Upper lobe of right lung (tissue), 1 donor: ENCODE results near the gene CASK. TPM values are rescaled to one million over a fixed set of nuclear protein-coding genes. Genes with fewer than 3 reads are reported as not detected.

ENCODE experiments used
- ATAC-seq: fragments of 200-7000 bp; cut with Tn5 transposase; one replicate; pipeline ENCODE4 v1.9.1; 2020; ENCODE audit warnings: mild to moderate bottlenecking, moderate library complexity
- DNase-seq: peaks from one replicate; pipeline ENCODE4 v3.0.0-alpha.2; 2020
- H3K27ac ChIP-seq: fragments of 200-600 bp; one replicate; pipeline ENCODE4 v1.8.0; 2022
- H3K27me3 ChIP-seq: fragments of 200-600 bp; one replicate; pipeline ENCODE4 v1.8.0; 2022; ENCODE audit warnings: mild to moderate bottlenecking
- H3K36me3 ChIP-seq: fragments of 200-600 bp; one replicate; pipeline ENCODE4 v1.8.0; 2022
- H3K4me1 ChIP-seq: fragments of 200-600 bp; one replicate; pipeline ENCODE4 v1.8.0; 2022
- H3K4me3 ChIP-seq: fragments of 200-600 bp; one replicate; pipeline ENCODE4 v1.8.0; 2022; ENCODE audit warnings: mild to moderate bottlenecking
- H3K9me3 ChIP-seq: fragments of 200-600 bp; one replicate; pipeline ENCODE4 v1.8.0; 2022
- intact Hi-C: fragments of 100-400 bp; cut with DNase I; formaldehyde crosslinking; loops from one replicate; pipeline ENCODE4 v1.11.0; 2022
- total RNA-seq: library from RNA; stranded (reverse); fragmentation: NEBNext Ultra II Directional; extraction: Animal tissue kit (Norgen Biotek cat#: 25700); gene quantifications from one replicate; pipeline ENCODE4 v1.2.1, GENCODE V29; 2021
- TF ChIP-seq, protein P1 (sequence below): fragments of 200-600 bp; IDR thresholded peaks from one replicate; pipeline ENCODE4 v1.8.0; 2022; ENCODE audit warnings: antibody characterized with exemption
- donor health status: DM: no; HTN: yes; CAD: no; lungs with severe emphysema.

Gene CASK
- total RNA-seq, 1 donor from 2014 or later, result 60.4 TPM

DNA sequence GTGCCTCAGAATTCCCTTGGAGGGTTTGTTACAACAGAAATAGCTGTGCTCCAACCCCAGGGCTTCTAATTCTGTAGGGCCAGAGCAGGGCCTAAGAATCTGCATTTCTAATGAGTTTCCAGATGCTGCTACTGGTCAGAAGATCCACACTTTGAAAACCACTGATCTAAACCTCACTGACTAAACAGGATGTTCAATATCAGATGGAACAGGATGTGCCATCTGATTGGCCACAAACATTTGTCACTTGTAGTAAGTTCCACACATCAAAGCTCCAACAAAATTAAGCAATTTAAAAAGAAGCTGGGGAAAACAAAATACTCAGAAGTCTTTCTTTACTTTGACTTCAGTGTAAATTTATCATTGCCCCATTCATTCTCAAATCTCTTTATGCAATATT lies 14.3 kb downstream of the CASK start:
- TF ChIP-seq, protein P1, sequence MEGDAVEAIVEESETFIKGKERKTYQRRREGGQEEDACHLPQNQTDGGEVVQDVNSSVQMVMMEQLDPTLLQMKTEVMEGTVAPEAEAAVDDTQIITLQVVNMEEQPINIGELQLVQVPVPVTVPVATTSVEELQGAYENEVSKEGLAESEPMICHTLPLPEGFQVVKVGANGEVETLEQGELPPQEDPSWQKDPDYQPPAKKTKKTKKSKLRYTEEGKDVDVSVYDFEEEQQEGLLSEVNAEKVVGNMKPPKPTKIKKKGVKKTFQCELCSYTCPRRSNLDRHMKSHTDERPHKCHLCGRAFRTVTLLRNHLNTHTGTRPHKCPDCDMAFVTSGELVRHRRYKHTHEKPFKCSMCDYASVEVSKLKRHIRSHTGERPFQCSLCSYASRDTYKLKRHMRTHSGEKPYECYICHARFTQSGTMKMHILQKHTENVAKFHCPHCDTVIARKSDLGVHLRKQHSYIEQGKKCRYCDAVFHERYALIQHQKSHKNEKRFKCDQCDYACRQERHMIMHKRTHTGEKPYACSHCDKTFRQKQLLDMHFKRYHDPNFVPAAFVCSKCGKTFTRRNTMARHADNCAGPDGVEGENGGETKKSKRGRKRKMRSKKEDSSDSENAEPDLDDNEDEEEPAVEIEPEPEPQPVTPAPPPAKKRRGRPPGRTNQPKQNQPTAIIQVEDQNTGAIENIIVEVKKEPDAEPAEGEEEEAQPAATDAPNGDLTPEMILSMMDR, result no peak
- no peak overlapping the region for H3K4me3 ChIP-seq
- ATAC-seq, result no peak

DNA sequence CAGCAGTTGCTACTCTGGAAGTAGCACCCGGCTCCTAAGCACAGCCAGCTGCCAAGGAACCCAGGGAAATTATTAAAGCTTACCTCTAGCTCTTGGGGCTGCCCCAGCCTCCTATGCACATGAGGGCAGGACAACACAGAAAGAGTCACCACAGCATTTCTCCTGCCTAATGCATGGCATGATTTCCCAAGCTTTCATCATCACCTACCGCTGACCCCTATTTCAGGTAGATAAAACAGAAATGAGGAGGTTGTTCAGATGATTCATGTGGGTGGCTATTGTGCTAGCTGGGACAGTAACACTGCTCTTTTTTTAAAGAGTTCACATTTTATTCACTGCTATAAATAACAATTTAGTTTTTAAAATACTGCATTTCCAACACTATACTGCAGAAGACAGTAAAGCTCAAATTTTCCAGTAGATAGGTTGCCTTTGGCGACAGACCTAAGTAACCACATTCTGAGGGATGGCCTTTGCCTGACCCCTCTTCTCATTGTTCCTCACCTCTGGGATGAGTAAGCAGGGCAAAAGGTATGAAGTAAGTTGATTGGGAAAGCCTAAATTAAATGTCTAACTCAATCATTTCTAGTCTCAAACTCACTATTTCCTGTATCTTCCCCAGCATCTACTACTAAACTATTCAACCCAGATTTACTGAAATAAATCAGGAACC lies 16.7 kb downstream of the CASK start:
- Histone ChIP-seq H3K4me3 (no peak overlapping the region), H3K27ac (no peak overlapping the region), H3K4me1 (peaks cover 4% of the 10 kb centered on the region), H3K27me3 (no peaks in the 10 kb centered on the region), H3K36me3 (no peaks in the 10 kb centered on the region), H3K9me3 (no peaks in the 10 kb centered on the region)
- intact Hi-C loops, result no loop called here
- ATAC-seq (no peak), DNase-seq (no peak)
- TF ChIP-seq, protein P1, result no peak

More for the DNA sequence above, 14.3 kb downstream of the CASK start:
- no peaks in the 10 kb centered on the region for H3K27me3 ChIP-seq
- no peaks in the 10 kb centered on the region for H3K9me3 ChIP-seq
- intact Hi-C loops, result no loop called here
- H3K27ac ChIP-seq, result no peak overlapping the region
- DNase-seq, result no peak
- H3K36me3 ChIP-seq, result no peaks in the 10 kb centered on the region
- peaks cover 4% of the 10 kb centered on the region for H3K4me1 ChIP-seq

DNA sequence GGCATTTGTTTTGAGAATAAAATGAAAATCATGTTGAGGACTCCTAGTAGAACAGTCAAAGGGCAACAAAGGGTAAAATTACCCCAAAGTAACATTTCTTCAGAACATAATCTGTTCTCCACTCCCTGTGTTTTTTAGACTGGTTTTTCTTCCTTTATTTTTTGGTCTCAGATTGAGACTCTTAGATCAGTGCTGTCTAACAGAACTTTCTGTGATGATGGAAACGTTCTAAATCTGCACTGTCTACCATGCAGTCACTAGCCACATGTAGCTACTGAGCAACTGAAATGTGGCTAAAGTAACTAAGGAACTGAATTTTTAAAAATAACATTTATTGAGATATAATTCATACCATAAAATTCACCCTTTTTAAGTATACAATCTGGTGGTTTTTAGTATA lies 19.8 kb downstream of the CASK start:
- Histone ChIP-seq H3K27ac (no peak overlapping the region), H3K9me3 (no peaks in the 10 kb centered on the region), H3K27me3 (no peaks in the 10 kb centered on the region), H3K4me3 (no peak overlapping the region), H3K4me1 (peaks cover 4% of the 10 kb centered on the region), H3K36me3 (no peaks in the 10 kb centered on the region)
- intact Hi-C loops, result no loop called here
- TF ChIP-seq, protein P1, result no peak
- ATAC-seq, result no peak
- no peak for DNase-seq

DNA sequence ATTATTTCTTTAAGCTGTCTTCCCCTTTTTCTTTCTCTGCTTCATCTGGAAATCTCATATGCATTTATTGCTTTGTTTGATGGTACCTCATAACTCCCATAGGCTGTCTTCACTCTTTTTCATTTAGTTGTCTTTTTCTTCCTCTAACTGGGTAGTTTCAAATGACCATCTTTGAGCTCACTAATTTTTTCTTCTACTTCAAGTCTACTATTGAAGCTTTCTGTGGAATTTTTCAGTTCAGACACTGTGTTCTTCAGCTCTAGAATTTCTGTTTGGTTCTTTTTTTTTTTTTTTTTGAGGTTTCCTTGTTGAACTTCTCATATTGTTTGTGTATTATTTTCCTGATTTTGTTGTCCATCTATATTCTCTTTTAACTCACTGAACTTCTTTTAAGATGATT lies 23.0 kb downstream of the CASK start:
- Histone ChIP-seq H3K4me1 (no peaks in the 10 kb centered on the region), H3K9me3 (no peaks in the 10 kb centered on the region), H3K36me3 (no peaks in the 10 kb centered on the region), H3K27me3 (no peaks in the 10 kb centered on the region), H3K4me3 (no peak overlapping the region), H3K27ac (no peak overlapping the region)
- DNase-seq, result no peak
- ATAC-seq, result no peak
- intact Hi-C loops, result no loop called here
- TF ChIP-seq, protein P1, result no peak

DNA sequence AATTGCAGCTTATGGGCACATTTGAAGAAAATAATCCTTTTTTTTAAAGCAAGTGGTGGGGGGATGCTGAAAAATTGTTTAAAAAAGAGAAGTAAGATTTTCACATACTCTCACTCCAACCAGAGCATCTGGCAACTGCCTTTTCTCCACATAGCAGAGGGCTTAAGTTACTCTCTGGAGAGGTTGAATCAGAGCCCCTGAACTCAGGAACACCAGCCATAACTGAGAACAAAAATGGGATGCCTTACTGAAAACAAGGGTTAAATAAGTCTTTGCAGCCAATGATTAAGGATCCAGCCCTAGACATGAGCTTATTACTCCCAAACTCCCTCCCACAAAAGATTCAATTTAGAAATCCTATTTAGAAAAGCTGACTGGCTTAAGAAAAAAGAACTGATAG lies 27.5 kb downstream of the CASK start:
- TF ChIP-seq, protein P1, result no peak
- Histone ChIP-seq H3K36me3 (no peaks in the 10 kb centered on the region), H3K4me1 (no peaks in the 10 kb centered on the region), H3K27ac (no peak overlapping the region), H3K9me3 (no peaks in the 10 kb centered on the region), H3K27me3 (no peaks in the 10 kb centered on the region), H3K4me3 (no peak overlapping the region)
- ATAC-seq (no peak), DNase-seq (no peak)
- intact Hi-C loops, result no loop called here

DNA sequence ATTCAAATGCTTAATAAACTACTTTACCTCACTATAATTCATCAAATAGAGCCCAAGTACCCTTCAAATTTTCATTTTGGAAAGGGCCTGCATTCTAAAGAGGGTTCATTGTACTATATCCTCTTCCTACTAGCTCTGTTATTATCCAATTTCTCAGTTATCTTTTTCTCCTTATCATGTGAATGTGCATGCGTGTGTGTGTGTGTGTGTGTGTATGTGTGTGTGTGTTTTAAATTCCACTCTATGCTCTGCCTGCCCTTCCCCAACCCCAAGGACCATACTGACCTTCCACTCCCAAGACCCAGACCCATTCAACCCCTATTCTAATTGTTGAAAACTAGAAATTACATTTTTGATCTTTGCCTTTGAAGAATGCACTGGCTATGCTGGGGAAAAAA lies 33.3 kb downstream of the CASK start:
- no peaks in the 10 kb centered on the region for H3K27me3 ChIP-seq
- intact Hi-C loops, result no loop called here
- no peak for DNase-seq
- TF ChIP-seq, protein P1, result no peak
- H3K27ac ChIP-seq, result no peak overlapping the region
- ATAC-seq, result no peak
- no peak overlapping the region for H3K4me3 ChIP-seq
- no peaks in the 10 kb centered on the region for H3K36me3 ChIP-seq
- no peaks in the 10 kb centered on the region for H3K4me1 ChIP-seq
- no peaks in the 10 kb centered on the region for H3K9me3 ChIP-seq
